HL-60/S4 treated with retinoic acid at 250 ng/mL for 4 days and 3 days (cell line): ENCODE measurements around the gene CCDC15.
"Not testable (repeated sequence)": the region's sequence is repeated elsewhere in the genome, so short reads cannot be mapped to it uniquely, and the experiment has no call there.

Experiments used
- in situ Hi-C: fragments of 300-500 bp; cut with MboI; formaldehyde crosslinking; loops from 2 replicates; pipeline ENCODE4 v1.7.0; 2022; ENCODE audit warnings: low sequenced_read_pairs

CCDC15 gene

DNA sequence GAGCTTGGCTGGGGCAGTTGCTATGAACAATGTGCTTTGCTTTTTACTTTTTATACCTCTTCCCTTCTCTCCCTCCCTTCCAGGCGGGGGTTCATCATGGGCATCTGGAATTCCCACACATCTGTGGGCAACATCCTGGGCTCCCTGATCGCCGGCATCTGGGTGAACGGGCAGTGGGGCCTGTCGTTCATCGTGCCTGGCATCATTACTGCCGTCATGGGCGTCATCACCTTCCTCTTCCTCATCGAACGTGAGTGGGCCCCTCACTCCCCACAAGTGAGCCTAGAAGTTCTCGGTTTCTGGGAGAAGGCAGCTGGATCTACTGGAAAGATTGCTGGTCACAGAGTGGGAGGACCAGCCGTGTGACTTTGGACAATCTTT, 126.5 kb downstream of the CCDC15 start:
- in situ Hi-C loops = no loop called here

DNA sequence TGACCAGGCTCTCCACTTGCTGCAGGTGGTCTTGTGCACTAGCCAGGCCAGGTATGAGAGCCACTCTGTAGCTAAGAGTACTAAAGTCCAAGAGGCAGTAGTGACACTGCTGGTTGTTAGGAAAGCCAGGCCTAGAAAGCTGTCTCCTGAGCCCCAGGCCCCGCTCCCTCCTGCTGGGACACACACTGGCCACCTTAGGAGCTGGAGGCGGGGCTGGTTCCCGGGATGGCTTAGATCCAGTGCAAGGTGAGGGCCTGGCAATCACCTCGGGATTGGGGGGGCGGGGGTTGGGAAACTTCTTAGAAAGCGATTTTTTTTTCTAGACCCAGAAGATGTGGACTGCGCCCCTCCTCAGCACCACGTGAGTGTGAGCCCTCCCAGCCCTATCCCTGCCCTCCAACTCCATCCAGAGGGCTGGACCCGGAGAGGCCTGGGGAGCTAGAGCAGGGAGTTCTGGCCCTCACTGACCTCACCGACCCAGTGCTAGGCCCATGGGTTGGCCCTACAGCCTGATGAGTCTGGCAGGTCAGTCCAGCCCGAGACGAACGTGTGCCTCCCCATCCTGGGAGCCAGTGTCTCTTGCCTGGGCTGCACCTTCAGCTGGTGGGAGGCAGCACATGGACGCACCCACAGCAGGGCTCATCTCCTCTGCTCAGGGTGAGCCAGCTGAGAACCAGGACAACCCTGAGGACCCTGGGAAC, 127.2 kb downstream of the CCDC15 start:
- in situ Hi-C loops = no loop called here

DNA sequence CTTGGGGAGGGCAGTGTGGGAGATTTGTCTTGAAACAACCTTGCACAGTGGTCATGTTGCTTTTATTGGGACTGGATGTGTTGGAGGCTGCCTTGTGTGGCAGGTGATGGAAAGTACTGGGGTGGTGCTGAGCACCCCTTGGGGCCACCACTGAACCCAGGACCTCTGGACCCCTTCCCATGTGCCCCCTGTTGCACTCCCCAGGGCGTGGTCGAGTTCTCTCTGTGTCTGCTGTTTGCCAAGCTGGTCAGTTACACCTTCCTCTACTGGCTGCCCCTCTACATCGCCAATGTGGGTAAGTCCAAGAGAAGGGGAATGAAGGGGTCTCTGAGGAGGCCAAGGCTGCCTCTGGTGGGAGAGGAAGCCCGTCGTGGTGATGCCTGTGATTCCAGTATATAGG, 128.0 kb downstream of the CCDC15 start:
- in situ Hi-C loops = no loop called here

DNA sequence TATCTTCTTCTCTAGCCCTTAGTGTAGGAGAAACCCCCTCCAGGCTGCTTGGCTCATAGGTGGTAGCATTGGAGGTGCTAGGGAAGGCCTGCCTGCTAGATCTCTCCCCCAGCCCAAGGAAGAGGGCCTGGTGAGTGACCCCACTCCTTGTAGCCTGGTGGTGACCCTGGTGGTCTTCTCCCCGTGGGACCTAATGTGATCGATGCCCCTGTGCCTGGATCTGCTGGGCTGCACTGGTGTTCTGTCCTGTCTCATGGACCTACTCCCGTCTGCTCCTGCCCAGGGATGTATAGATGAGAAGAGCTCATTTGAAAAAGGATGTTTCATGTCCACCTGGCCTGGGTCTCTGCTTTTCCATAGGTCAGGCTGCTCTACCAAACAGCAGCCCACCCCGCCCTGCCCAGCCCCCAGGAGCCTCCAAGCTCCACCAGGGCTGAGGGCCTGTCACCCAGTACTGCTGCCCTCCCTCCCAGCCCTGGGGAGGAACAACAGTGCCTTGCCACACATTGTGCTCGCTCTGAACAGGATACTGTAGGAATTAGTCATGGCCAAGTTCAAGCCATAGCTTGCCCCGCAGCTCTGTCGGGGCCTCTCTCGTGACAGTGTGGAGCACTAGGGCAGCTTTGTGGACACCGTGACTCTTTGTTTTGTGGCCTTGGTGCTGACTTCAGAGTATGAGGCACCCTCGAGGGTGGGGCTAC, 128.8 kb downstream of the CCDC15 start:
- in situ Hi-C loops = no loop called here

DNA sequence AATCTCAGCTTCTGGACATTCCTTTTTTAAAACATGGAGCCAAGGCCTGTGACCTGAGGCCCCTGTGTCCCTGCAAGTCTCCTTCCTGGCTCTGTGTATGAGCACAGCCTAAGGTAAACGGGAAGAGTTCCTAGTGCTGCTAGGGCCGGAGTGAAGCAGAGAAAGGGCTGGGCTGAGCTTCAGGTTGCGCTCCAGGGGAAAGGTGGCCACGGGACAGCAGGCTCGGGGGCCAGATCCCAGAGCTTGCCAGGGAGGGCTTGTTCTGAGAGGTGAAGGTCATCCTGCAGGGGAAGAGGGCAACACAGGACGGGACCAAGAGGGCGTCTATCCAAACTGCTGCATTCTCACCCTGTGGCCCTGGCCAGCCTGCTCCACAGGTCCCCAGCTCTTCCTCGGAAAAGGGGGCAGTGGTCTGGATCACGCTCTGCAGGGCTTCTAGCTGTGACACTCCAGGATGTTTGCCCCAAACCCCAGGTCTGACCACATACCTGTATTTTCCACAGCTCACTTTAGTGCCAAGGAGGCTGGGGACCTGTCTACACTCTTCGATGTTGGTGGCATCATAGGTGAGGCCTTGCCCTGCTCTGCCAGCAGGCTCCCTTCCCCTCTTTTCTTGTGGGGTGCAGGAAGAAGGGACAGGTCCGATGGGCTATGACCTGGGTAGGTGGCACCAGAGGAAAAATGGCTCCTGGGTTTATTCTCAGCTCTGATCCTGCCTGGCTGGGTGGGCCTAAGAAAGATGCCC, 129.5 kb downstream of the CCDC15 start:
- in situ Hi-C loops = no loop called here

DNA sequence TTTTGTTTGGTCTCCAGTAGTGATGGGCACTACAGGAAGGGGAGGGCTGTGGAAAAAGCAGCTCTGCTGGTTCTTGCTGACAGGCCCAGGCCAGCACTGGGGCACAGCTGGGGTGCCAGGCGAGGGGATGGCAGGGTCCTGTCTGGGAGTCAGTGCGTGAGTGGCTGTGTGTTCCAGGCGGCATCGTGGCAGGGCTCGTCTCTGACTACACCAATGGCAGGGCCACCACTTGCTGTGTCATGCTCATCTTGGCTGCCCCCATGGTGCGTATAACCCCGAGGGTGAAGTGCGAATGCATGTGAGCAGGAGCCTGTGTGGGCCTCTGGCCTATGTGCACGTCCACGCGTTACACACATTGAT, 130.0 kb downstream of the CCDC15 start:
- in situ Hi-C loops = no loop called here

DNA sequence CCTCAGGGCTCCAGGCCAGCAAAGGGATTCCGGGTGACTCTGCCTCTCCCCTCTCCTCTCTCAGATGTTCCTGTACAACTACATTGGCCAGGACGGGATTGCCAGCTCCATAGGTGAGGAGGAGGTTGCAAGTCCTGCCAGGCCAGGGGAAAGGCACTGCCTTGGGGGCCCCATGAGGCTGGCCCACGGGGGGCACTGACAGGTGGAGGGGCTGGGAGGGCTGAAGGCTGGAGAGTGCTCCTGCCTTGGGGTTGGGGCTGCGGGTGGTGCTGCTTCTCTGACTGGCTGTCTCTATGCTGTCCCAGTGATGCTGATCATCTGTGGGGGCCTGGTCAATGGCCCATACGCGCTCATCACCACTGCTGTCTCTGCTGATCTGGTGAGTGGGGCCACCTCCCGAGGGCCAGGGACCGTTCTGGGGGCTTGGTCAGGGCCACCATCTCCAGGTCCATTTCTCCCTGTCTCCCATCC, 130.8 kb downstream of the CCDC15 start:
- in situ Hi-C loops = no loop called here

DNA sequence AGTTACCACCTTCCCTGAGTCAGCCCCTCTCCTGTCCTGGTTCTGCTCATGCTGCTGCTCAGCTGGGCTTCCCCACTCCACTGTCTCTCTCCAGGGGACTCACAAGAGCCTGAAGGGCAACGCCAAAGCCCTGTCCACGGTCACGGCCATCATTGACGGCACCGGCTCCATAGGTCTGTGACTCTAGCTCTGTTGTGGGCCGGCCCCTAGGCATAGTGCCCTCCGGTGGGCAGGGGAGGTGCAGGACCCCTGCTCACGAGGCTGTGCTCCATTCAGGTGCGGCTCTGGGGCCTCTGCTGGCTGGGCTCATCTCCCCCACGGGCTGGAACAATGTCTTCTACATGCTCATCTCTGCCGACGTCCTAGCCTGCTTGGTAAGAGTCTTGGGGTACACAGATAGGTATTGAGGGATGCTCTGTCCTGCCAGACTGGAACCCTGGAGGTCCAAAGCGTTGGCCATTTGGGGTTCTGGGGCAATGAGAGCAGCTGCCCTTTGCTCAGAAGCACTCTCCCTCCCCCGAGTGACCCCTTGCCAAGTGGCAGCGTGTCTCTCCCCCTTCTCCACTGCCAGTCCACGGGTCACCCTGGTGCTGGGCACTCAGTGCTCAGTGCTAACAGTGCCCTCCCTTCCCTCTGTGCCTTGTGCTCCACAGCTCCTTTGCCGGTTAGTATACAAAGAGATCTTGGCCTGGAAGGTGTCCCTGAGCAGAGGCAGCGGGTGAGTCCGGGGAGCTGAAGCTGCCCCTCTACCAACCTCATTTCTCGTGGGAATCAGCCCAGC, 131.5 kb downstream of the CCDC15 start:
- in situ Hi-C loops = no loop called here

DNA sequence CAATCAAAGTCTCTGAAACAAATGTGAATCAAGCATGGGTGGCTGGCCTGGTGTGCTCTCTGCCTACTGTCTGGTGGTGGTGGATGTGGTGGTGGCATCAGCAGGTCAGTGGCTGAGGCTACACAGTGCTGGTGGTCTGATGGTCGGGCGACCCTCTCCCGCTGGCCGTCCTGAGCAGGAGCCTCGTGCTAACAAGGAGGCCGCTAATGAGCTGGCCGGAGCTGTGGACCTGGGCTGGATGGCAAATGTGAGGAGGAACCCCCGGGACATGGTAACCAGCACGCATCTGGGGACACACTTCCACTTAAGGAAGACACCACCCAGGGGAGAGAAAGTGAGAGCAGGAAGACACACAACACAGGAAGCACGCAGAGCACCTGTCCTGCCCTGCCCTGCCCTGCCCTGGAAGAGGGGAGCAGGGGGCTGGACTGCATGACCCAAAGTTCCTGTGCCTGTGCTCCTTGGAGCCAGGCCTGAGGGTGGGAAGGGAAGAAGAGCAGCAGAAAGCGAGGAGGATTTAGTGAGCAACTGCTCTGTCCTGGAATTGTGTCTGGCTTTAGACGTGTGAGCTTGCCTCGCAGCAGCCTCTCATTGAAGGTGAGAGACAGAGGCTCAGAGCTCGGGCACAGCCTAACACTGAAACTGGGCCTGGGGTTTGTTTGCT, 132.8 kb downstream of the CCDC15 start:
- in situ Hi-C loops = no loop called here

DNA sequence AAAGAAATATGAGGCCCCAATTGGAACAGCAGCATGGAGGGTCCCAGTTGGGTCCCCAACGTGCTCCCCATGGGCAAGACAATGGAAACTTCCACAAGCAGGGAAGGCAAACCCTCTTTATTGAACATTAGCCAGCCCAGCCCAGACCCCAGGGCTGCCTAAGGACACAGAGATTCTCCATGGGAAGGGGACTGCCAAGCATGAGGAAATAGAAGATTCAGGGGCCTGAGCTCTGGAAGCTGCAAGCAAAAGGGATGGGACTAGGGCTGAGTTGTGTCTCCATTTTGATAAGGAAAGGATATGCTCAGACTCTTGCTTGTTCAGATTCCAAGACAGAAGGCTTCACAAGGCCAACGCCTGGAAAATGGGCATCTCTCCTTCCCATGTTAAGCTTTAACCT, 134.1 kb downstream of the CCDC15 start:
- in situ Hi-C loops = no loop called here

DNA sequence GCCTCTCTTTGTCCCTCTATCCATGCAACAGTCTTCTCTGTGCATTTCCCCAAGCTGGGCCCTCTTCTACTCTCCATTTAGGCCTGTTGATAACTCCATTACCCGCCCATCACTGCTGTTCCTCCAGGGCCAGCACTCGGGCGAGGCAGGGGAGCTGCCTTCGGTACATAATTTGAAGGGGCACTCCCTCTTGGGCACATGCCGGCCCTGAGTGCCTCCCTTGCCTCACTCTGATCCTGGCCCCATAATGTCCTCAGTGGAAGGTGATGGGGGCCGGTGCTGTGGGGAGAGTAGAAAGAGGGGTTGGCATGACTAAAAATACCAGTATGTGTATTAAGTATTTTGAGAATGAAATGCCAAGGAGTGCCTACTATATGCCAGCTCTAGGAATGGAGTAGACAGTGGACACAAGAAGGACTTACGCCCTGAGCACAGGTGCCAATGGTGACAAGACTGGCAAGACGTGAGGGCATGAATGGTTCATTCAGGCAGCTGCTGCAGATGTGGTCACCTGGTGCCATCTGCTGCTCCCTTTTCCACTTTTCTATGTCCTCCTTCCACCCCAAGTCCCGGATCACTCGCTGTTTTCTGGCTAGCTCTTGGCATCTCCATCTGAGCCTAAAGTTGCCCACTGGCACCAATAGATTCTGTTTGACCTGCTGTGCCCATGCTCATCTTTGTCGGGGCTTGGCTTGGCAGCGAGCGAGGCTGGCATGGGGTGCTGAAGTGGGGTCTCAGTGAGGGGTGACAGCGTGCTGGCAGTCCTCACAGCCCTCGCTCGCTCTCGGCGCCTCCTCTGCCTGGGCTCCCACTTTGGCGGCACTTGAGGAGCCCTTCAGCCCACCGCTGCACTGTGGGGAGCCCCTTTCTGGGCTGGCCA, 134.8 kb downstream of the CCDC15 start:
- in situ Hi-C loops = no loop called here

DNA sequence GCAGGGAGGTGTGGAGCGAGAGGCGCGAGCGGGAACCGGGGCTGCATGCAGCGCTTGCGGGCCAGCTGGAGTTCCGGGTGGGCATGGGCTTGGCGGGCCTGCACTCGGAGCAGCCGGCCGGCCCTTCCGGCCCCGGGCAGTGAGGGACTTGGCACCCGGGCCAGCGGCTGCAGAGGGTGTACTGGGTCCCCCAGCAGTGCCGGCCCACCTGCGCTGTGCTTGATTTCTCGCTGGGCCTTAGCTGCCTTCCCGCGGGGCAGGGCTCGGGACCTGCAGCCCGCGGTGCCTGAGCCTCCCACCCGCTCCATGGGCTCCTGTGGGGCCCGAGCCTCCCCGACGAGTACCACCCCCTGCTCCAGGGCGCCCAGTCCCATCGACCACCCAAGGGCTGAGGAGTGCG, 135.5 kb downstream of the CCDC15 start:
- in situ Hi-C loops = not testable (repeated sequence)

DNA sequence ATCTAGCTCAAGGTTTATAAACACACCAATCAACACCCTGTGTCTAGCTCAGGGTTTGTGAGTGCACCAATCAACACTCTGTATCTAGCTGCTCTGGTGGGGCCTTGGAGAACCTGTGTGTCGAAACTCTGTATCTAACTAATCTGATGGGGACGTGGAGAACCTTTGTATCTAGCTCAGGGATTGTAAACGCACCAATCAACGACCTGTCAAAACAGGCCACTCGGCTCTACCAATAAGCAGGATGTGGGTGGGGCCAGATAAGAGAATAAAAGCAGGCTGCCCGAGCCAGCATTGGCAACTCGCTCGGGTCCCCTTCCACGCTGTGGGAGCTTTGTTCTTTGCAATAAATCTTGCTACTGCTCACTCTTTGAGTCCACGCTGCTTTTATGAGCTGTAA, 136.1 kb downstream of the CCDC15 start:
- in situ Hi-C loops = not testable (repeated sequence)

DNA sequence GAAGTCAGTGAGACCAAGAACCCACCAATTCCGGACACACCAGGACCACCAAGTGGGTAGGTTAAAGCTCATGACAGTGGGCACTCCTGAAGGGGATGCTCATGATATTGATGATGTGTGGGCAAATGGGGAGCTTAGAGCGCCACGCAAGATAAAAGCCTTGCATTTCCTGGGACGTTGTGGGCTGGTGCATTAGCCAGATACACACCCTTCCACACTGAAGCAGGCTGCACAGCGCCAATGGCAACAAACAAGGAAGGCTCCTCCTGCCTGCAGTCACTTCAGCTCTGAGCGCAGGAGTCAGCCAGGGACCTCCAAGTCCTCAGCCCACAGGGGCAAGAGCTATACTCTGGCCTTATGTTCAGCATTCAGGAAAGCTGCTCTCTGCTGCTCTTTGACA, 136.8 kb downstream of the CCDC15 start:
- in situ Hi-C loops = no loop called here
